Measurements from ENCODE around the gene EHMT1. TPM values are rescaled to one million over a fixed set of nuclear protein-coding genes. Genes with fewer than 3 reads are reported as not detected.

EHMT1 gene
- total and polyA plus RNA-seq, 9 of the 15 experiments (the other 6 are each of a cell fraction or from before 2014, with no cell fraction given): 2.2 to 76.0 (median 36.4) TPM

- Histone ChIP-seq H2AFZ (ENCODE audit: low read depth, low read length) (no peak overlapping the region), H3K36me3 (ENCODE audit: control insufficient read depth, insufficient read depth, low read length) (peaks cover 69% of the 10 kb centered on the region; the same call in 2 of the 3 replicates), H3K4me3 (no peak overlapping the region), H3K79me2 (ENCODE audit: control insufficient read depth, insufficient read depth, low read length) (no peaks in the 10 kb centered on the region), H4K20me1 (replicated peaks; ENCODE audit: control insufficient read depth, insufficient read depth, low read length) (no peaks in the 10 kb centered on the region), H3K27me3 (ENCODE audit: control insufficient read depth in 2 of 2, insufficient read depth in 2 of 2, low read length in 2 of 2) (no peaks in the 10 kb centered on the region), H3K9me3 (replicated peaks; ENCODE audit: control insufficient read depth, insufficient read depth, low read depth, low read length) (no peaks in the 10 kb centered on the region), H3K27ac (ENCODE audit: extremely low read depth, low read depth, low read length) (no peak overlapping the region), H3K4me2 (ENCODE audit: insufficient read depth, low read length) (no peak overlapping the region), H3K9me1 (ENCODE audit: control insufficient read depth, insufficient read depth, low read length) (no peaks in the 10 kb centered on the region), H3K4me1 (replicated peaks in 1 of 2; ENCODE audit: control insufficient read depth in 2 of 2, insufficient read depth in 2 of 2, low read length in 2 of 2) (no peaks in the 10 kb centered on the region), H3K9ac (ENCODE audit: insufficient read depth in 1 of 2, low read depth in 2 of 2, low read length in 2 of 2) (no peak overlapping the region)
- intact Hi-C loops (cut with micrococcal nuclease): no loop called here
- CTCF ChIA-PET (ENCODE audit: low intra/inter-chr PET ratio): no interaction called here
- no TSS peak for BruUV-seq (replicated peaks)
- in situ Hi-C loops (cut with MboI): no loop called here
- ATAC-seq: no peak
- FAIRE-seq: no peak
- POLR2A ChIA-PET: interaction anchor here (1.4 kb wide), 1 partner anchor 12 kb away, joined by 6 read pairs; no protein-coding TSS in a partner anchor
- WGBS (ENCODE audit: insufficient coverage, low coverage, missing lambda C conversion rate): 90% methylated on average over 20 of the region's 20 CpGs
- DNase-seq (ENCODE audit: extremely low read depth in 1 of 4, low spot score in 3 of 4): no peak
- no peak for TF ChIP-seq ZNF511 (CRISPR knock-in tag; IDR thresholded peaks at IDR 0.05)
- TF ChIP-seq CEBPG (CRISPR knock-in tag; IDR thresholded peaks at IDR 0.05): no peak
- TF ChIP-seq CEBPG (tag; conservative IDR thresholded peaks at IDR 0.05 in 1 of 2, IDR thresholded peaks at IDR 0.05 in 1 of 2): no peak
- no peak for TF ChIP-seq ZNF12 (CRISPR knock-in tag; IDR thresholded peaks at IDR 0.05)
- TF ChIP-seq SLC30A9 (CRISPR knock-in tag; IDR thresholded peaks at IDR 0.05): no peak
- no peak for TF ChIP-seq IRF9 (tag; IDR thresholded peaks at IDR 0.05)
- TF ChIP-seq NFE2 (IDR thresholded peaks at IDR 0.05; ENCODE audit: low read depth): no peak
- no peak for TF ChIP-seq POLR2G (IDR thresholded peaks at IDR 0.05; ENCODE audit: low read depth, low read length)
- no peak for TF ChIP-seq ETV1 (tag; conservative IDR thresholded peaks at IDR 0.05; ENCODE audit: low read depth)
- no peak for TF ChIP-seq BRD4 (IDR thresholded peaks at IDR 0.05)
- TF ChIP-seq CREB5 (CRISPR knock-in tag; IDR thresholded peaks at IDR 0.05): no peak
Measured at GRCh38 chr9:137789295-137789895, 170.6 kb downstream of the EHMT1 start.
